Measurements from ENCODE around the gene ACR. TPM values are rescaled to one million over a fixed set of nuclear protein-coding genes. Genes with fewer than 3 reads are reported as not detected.
A peak's percentile ranks its signal among the peaks of the same experiment; 100 is the strongest.

Gene ACR
- total and polyA plus RNA-seq, 9 donors, result 0.09 to 0.46 (median 0.19) TPM

DNA sequence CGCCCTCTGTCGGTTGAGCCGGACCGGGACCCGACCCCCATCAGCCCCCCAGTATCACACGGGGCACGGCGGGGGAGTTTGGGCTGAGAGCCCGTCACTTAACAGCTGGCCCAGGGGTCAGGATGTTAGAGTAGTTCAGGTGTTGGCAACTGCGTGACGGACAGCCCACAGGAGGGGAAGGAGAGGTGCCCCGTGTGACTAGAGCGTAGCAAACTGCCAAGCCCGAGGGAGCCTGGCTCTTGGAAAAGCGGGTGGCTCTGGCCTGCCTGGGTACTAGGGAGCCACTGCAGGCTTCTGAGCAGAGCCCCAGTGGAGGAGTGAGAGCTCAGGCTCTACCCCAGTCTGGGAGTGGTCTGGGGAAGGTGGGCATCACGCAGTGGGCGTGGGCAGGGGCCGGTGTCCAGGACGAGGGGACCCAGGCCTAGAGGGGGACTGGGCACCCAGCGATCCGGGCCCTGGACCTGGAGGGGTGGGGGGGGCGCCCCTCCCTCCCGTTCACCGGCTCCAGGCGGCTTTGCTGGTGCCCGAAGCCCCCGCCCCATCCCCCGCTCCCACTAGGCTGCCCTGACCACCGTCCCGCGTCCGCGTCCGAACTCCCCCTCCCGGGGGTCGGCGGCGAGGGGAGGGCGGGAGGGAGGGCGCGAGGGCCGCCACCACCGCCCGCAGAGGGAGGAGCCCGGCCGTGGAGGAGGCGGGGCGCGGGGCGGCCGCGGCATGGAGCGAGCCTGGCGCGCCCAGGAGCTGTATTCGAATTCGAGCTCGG is 41.0 kb upstream of the ACR start:
- H3K27ac ChIP-seq (ENCODE audit: low read length), result no peak overlapping the region

DNA sequence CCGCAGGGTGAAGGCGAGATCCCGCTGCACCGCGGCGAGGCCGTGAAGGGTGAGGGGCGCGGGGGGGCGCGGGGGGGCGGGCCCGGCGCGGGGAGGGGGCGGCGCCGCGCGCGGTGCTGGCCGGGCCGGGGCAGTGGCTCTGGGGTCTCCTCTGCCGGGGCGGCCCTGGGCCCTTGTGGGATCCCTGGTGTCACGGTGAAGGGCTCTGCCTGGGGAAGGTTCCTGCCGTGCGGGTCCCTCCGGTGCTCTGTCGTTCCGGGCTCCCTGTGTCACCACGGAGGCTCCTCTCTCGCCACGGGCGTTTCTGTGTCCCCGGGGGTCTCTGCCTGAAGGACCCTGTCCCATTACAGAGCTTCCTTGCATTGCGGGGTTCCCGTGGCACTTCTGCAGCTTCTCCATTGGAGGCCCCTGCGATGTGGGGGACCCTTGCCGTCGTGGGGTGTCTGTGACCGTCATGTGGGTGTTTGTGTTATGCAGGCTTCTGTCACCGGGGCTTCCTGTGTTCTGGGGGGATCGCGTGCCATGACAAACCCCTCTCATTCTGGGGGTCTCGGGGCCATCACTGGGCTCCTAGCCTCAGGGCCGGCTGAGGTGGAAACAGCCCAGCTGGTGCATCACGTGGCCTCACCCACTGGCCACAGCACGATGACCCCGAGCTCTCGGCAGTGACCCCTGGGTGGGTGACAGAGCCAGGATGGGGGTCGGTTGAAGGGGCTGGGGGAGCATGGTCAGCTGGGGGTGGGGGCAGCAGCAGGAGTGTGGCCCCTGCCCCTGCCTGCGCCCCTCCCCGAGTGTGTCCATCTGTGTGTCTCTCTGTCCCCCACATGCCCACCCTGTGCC is 40.1 kb upstream of the ACR start:
- no peak for DNase-seq

More for the DNA sequence above, 41.0 kb upstream of the ACR start:
- H3K4me3 ChIP-seq (ENCODE audit: low read length), result peak overlapping the region; percentile 29
- H3K36me3 ChIP-seq (ENCODE audit: control insufficient read depth, insufficient read depth, low read length), result peaks cover 3% of the 10 kb centered on the region
- H3K9me3 ChIP-seq (replicated peaks; ENCODE audit: control insufficient read depth, low read depth, low read length), result no peaks in the 10 kb centered on the region
- 13% methylated on average over 14 of the region's 58 CpGs for WGBS (ENCODE audit: insufficient coverage)
- H3K27me3 ChIP-seq (ENCODE audit: control insufficient read depth, insufficient read depth, low read length), result peaks cover 8% of the 10 kb centered on the region
- DNase-seq, result peak; percentile 60
- H3K4me1 ChIP-seq (ENCODE audit: control insufficient read depth, insufficient read depth, low read length), result peaks cover 15% of the 10 kb centered on the region

DNA sequence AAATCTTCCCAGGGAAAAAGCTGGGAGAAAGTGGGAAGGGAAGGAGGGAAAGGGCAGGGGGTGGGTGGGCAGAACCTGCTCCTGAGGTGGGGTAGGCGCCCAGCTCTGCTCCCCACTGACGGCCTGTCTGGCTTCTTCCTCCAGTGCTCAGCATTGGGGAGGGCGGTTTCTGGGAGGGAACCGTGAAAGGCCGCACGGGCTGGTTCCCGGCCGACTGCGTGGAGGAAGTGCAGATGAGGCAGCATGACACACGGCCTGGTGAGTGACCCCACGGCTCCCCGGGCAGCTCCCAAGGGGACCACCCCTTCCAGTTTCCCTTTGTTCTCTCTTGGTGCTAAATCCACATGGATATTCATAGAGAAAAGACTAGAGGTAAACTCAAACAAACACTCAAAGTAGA is 39.5 kb upstream of the ACR start:
- H3K9me3 ChIP-seq (replicated peaks; ENCODE audit: control insufficient read depth, low read depth, low read length), result no peaks in the 10 kb centered on the region
- no peak overlapping the region for H3K27ac ChIP-seq (ENCODE audit: low read length)
- no CpG with 5 or more reads among the region's 12 CpGs for WGBS (ENCODE audit: insufficient coverage)
- H3K36me3 ChIP-seq (ENCODE audit: control insufficient read depth, insufficient read depth, low read length), result peaks cover 5% of the 10 kb centered on the region
- no peak overlapping the region for H3K4me3 ChIP-seq (ENCODE audit: low read length)
- peaks cover 15% of the 10 kb centered on the region for H3K4me1 ChIP-seq (ENCODE audit: control insufficient read depth, insufficient read depth, low read length)
- no peak for DNase-seq
- H3K27me3 ChIP-seq (ENCODE audit: control insufficient read depth, insufficient read depth, low read length), result peaks cover 8% of the 10 kb centered on the region

More for the DNA sequence above, 40.1 kb upstream of the ACR start:
- Histone ChIP-seq H3K27ac (ENCODE audit: low read length) (no peak overlapping the region), H3K9me3 (replicated peaks; ENCODE audit: control insufficient read depth, low read depth, low read length) (no peaks in the 10 kb centered on the region), H3K4me3 (ENCODE audit: low read length) (peak overlapping the region; percentile 36), H3K36me3 (ENCODE audit: control insufficient read depth, insufficient read depth, low read length) (peaks cover 5% of the 10 kb centered on the region), H3K27me3 (ENCODE audit: control insufficient read depth, insufficient read depth, low read length) (peaks cover 8% of the 10 kb centered on the region), H3K4me1 (ENCODE audit: control insufficient read depth, insufficient read depth, low read length) (peaks cover 15% of the 10 kb centered on the region)
- 17% methylated on average over 45 of the region's 54 CpGs for WGBS (ENCODE audit: insufficient coverage)

DNA sequence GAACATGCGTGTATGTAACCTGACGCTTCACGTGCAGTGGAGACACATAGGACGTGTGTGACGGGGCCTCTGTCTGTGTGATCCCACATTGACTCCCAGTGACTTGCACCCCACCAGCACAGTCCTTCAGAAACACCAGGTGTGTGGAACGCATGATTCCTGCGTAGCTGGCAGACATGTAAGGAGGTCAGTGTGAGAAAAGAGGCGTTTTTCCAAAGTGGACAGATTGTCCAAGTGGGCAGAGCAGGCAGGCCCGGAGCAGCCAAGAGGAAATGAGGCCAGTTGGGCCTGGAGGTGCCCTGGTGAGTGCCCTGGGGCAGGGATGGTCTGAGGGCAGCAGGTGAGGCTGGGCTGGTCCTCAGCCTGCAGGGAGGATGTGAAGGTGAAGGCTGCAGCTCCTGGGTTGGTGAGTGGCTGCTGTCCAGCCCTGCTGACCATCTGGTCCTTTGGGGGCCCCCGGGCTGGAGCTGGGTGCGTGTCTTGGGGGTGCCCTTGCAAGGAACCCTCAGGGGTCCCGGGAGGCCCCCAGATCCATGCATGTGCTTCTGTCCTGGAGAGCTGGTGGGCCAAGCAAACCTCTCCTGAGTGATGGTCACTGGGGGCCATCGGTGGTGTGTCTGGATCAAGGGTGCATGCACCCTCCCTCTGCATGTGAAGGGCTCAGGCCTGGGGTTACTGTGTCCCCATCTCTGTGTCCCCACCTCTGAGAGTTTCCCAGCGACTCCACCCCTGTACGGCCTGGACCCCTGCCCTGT is 38.8 kb upstream of the ACR start:
- Histone ChIP-seq H3K27me3 (ENCODE audit: control insufficient read depth, insufficient read depth, low read length) (peaks cover 8% of the 10 kb centered on the region), H3K4me3 (ENCODE audit: low read length) (no peak overlapping the region), H3K36me3 (ENCODE audit: control insufficient read depth, insufficient read depth, low read length) (peaks cover 5% of the 10 kb centered on the region), H3K4me1 (ENCODE audit: control insufficient read depth, insufficient read depth, low read length) (peaks cover 15% of the 10 kb centered on the region), H3K27ac (ENCODE audit: low read length) (no peak overlapping the region), H3K9me3 (replicated peaks; ENCODE audit: control insufficient read depth, low read depth, low read length) (no peaks in the 10 kb centered on the region)
- 78% methylated on average over 15 of the region's 15 CpGs for WGBS (ENCODE audit: insufficient coverage)
- no peak for DNase-seq

DNA sequence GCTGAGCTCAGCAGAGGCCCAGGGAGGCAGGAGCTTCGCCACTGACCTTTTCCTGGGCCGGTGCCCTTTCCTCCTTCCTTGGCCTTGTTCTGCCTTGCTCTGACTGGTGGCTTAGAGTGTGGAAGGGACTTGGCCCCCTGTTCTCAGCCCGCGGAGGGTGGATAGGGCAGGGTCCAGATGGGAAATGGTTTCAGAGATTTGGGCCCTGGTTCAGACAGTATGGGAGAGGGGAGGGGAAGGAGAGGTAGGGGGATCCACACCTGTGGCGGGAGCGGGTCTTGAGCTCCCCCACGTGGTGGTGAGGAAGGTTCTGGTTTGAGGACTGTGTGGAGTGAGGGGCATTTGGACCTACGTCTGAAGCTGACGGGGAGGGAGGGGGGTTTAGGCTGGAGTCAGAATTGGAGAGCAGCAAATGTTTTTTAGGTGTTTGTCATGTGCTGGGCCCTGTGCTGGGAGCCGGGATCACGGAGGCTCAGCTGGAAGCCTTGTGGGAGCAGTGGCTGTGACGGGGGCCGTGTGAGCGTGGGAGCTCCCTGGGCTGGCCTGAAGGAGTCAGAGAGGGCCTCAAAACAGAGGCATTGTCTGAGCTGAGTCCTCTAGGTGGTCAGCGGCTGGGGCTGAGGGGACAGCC is 38.1 kb upstream of the ACR start:
- no peak overlapping the region for H3K4me3 ChIP-seq (ENCODE audit: low read length)
- H3K27ac ChIP-seq (ENCODE audit: low read length), result no peak overlapping the region
- no peaks in the 10 kb centered on the region for H3K9me3 ChIP-seq (replicated peaks; ENCODE audit: control insufficient read depth, low read depth, low read length)
- WGBS (ENCODE audit: insufficient coverage), result 65% methylated on average over 11 of the region's 15 CpGs
- peaks cover 5% of the 10 kb centered on the region for H3K36me3 ChIP-seq (ENCODE audit: control insufficient read depth, insufficient read depth, low read length)
- H3K27me3 ChIP-seq (ENCODE audit: control insufficient read depth, insufficient read depth, low read length), result peaks cover 8% of the 10 kb centered on the region
- DNase-seq, result no peak
- H3K4me1 ChIP-seq (ENCODE audit: control insufficient read depth, insufficient read depth, low read length), result peaks cover 15% of the 10 kb centered on the region

DNA sequence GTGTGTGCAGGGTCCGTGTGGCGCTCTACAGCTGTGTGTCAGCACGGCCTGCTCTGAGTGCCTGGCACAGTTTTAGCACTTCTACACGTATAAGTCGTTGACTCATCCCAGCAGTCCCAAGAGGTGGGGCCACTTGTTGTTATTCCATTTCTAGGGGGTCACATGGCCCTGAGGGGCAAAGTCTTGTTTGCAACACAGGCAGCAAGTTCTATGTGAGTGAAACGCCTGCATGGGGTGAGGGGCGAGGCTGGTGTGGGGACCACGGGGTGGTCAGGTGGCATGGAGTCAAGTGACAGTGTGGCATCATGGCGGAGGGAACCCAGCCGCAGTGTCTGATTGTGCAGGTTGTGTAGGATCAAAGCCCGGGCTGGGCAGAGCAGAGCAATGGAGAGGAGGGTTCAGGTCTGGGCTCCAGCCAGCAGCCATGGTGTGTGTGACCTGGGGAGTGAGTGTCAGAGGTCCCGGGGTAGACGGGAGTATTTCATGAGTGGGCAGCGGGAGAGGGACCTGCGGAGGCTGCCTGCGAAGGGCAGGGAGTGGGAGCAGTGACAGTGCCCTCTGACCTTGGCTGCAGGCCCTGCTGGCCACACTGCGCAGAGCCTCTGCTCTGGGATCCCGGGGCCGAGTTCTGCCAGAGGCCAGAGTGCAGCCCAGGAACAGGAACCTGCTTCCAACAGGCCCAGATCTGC is 37.5 kb upstream of the ACR start:
- no peak for DNase-seq
- Histone ChIP-seq H3K36me3 (ENCODE audit: control insufficient read depth, insufficient read depth, low read length) (peaks cover 5% of the 10 kb centered on the region), H3K4me1 (ENCODE audit: control insufficient read depth, insufficient read depth, low read length) (peaks cover 20% of the 10 kb centered on the region), H3K9me3 (replicated peaks; ENCODE audit: control insufficient read depth, low read depth, low read length) (no peaks in the 10 kb centered on the region), H3K27me3 (ENCODE audit: control insufficient read depth, insufficient read depth, low read length) (peaks cover 8% of the 10 kb centered on the region), H3K27ac (ENCODE audit: low read length) (no peak overlapping the region), H3K4me3 (ENCODE audit: low read length) (no peak overlapping the region)
- WGBS (ENCODE audit: insufficient coverage), result 82% methylated on average over 13 of the region's 19 CpGs

DNA sequence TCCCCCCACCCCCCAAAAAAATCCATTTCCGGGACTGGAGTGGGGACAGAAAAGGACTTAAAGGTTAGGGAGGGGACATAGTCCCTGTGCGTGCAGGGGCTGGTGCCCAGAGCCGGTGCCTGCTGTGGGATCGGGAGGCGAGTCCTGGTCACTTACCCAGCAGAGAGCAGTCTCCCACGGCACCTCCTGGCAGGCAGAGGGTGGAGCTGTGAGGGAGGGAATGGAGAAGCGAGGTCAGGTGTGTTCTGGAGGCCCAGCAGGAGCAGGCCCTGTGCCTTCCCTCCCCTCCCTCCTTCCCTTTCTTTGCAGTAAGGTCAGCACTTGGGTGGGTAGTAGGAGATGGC is 37.0 kb upstream of the ACR start:
- peaks cover 5% of the 10 kb centered on the region for H3K36me3 ChIP-seq (ENCODE audit: control insufficient read depth, insufficient read depth, low read length)
- H3K27ac ChIP-seq (ENCODE audit: low read length), result no peak overlapping the region
- WGBS (ENCODE audit: insufficient coverage), result 71% methylated on average over 2 of the region's 7 CpGs
- H3K9me3 ChIP-seq (replicated peaks; ENCODE audit: control insufficient read depth, low read depth, low read length), result no peaks in the 10 kb centered on the region
- DNase-seq, result no peak
- H3K4me1 ChIP-seq (ENCODE audit: control insufficient read depth, insufficient read depth, low read length), result peaks cover 20% of the 10 kb centered on the region
- no peak overlapping the region for H3K4me3 ChIP-seq (ENCODE audit: low read length)
- H3K27me3 ChIP-seq (ENCODE audit: control insufficient read depth, insufficient read depth, low read length), result peaks cover 8% of the 10 kb centered on the region

DNA sequence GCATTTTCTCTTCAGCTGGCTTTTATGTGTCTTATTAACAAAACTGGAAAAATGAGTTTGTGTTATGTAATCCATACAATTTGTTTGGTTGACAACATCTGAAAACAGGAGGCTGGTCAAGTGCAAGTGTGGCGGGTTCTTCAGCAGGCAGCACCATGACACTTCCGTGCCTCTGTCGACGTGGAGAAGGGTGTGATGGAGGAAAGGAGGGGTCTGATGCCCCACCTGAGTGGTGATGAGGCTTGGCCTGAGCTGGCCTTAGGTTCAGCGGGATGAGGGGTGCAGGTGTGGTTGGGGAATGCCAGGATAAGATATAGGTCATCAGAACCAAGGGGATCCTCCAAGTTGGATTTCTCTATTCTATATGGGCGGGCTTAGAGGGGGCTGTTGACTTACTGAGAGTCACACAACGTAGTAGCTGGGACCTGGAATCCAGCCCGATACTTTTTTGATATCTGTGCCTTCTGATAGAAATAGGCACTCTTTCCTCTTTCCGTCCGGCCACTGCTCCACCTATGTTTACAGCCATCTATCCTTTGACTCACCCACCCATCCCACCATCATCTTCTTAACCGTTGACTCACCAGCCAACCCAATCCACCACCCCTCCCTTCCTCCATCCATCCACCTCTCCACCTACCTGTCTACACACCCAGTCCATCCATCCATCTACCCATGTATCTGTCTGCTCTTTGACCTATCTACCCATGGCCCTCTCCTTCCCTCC is 36.4 kb upstream of the ACR start:
- H3K4me3 ChIP-seq (ENCODE audit: low read length), result no peak overlapping the region
- H3K27ac ChIP-seq (ENCODE audit: low read length), result no peak overlapping the region
- DNase-seq, result no peak
- WGBS (ENCODE audit: insufficient coverage), result 82% methylated on average over 10 of the region's 11 CpGs
- H3K4me1 ChIP-seq (ENCODE audit: control insufficient read depth, insufficient read depth, low read length), result peaks cover 20% of the 10 kb centered on the region
- H3K27me3 ChIP-seq (ENCODE audit: control insufficient read depth, insufficient read depth, low read length), result peaks cover 8% of the 10 kb centered on the region
- peaks cover 5% of the 10 kb centered on the region for H3K36me3 ChIP-seq (ENCODE audit: control insufficient read depth, insufficient read depth, low read length)
- no peaks in the 10 kb centered on the region for H3K9me3 ChIP-seq (replicated peaks; ENCODE audit: control insufficient read depth, low read depth, low read length)

DNA sequence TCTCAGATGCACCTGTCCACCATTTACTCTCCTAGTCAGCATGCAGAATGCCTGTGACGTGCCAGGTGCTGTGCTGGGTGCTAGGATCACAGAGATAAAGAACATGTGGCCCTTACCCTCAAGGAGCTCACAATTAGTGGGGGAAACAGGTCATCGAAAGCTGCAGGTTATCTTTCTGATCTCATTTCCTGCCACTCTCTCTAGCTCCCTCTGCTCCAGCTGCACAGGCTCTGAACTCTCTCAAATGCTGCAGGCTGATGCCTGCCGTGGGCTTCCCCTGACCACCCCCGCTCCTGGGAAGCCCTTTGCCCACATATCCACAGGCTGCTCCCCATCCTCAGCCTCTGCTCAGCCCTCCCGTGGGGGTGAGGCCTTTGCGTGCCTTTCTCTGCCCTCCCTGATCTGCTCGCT is 35.7 kb upstream of the ACR start:
- Histone ChIP-seq H3K36me3 (ENCODE audit: control insufficient read depth, insufficient read depth, low read length) (peaks cover 5% of the 10 kb centered on the region), H3K27ac (ENCODE audit: low read length) (no peak overlapping the region), H3K27me3 (ENCODE audit: control insufficient read depth, insufficient read depth, low read length) (peaks cover 5% of the 10 kb centered on the region), H3K4me1 (ENCODE audit: control insufficient read depth, insufficient read depth, low read length) (peaks cover 16% of the 10 kb centered on the region), H3K9me3 (replicated peaks; ENCODE audit: control insufficient read depth, low read depth, low read length) (no peaks in the 10 kb centered on the region), H3K4me3 (ENCODE audit: low read length) (no peak overlapping the region)
- no peak for DNase-seq
- 69% methylated on average over 7 of the region's 7 CpGs for WGBS (ENCODE audit: insufficient coverage)

Data from muscle of leg (tissue), 11 donors.